Amniotic stem cell (primary cell): ENCODE measurements around the gene SLC27A1.

Experiments
- DNase-seq: peaks from one replicate; lab custom pipeline; 2025; lab: John Stamatoyannopoulos, UW

SLC27A1 gene

DNA sequence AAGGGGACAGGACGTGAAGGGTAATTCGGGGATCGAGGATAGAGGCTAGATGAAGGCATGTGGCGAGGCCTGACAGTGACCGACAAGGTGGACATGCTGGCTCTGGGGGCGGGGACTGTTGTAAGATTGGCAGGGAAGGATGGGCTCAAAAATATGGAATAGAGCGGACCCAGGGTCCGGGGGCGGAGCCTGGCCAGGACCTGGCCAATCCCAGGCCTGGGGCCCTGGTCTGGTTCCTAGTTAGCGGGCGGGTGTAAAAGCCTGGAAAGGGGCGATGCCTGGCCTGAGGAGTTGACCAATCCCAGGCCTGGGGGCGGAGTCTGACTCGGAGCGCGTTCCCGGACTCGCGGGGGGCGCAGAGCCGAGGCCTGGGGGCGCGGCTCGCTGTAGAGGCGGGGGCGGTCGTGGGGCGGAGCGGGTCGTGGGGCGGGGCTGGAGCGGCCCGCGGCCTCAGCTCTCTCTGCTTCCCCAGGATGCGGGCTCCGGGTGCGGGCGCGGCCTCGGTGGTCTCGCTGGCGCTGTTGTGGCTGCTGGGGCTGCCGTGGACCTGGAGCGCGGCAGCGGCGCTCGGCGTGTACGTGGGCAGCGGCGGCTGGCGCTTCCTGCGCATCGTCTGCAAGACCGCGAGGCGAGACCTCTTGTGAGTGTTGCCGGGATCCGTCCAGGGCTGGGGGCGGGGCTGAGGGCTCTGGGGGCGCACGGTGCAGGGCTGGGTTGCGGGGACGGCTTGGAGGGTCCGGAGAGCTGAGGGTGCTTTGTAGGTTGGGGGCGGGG, at the start of gene SLC27A1:
SLC27A1 (plus strand) TSS at position 457 of the 774 bp plus-strand sequence; CDS start at position 474, 17 bp downstream.
- peak; percentile 98 for DNase-seq

DNA sequence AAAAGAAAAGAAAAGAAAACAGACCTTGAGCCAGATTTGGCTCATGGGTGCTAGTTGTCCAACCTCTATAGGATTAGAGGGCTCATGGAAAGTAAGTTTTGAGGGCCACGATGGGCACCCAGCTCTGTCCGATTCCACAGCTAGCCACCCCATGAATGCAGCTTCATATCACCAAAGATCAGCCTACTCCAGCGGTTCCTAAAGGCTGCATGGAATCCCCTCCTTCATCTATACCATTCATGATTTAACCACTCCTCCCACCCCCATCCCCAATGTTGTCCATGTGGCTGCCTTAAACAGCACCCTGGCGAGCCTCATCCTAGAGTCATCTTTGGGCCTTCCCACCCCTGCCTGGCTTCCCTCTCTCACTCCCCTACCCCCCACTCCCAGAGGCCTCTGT, 48.4 kb upstream of the SLC27A1 start:
- DNase-seq: no peak

- no peak for DNase-seq
These were observed 46.7 kb upstream of the SLC27A1 start for GRCh38 chr19:17423429-17424208.

- DNase-seq: no peak
These were observed 45.5 kb upstream of the SLC27A1 start for GRCh38 chr19:17424743-17425365.

GRCh38 chr19:17429641-17430113, 40.6 kb upstream of the SLC27A1 start:
- no peak for DNase-seq

GRCh38 chr19:17431417-17431816, 38.9 kb upstream of the SLC27A1 start:
- no peak for DNase-seq

DNA sequence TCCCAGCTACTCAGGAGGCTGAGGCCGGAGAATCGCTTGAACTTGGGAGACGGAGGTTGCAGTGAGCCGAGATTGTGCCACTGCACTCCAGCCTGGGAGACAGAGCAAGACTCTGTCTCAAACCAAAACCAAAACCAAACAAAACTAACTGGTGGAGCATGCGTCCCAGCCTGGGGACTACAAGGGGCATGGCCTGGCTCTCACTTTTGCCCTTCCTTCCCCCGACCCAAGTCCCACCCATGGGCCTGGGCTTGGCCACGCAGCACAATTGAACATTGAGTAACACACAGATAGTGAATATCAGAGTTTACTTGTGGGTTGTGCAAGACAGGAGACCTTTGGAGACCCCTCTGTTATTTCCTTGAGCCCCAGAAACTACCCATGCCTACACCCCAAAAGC, 35.1 kb upstream of the SLC27A1 start:
- DNase-seq: no peak

- DNase-seq: no peak
These were observed 34.0 kb upstream of the SLC27A1 start for GRCh38 chr19:17436094-17436873.

- no peak for DNase-seq
These were observed 33.5 kb upstream of the SLC27A1 start for GRCh38 chr19:17436874-17437267.

GRCh38 chr19:17441241-17442021, 28.9 kb upstream of the SLC27A1 start:
- no peak for DNase-seq

DNA sequence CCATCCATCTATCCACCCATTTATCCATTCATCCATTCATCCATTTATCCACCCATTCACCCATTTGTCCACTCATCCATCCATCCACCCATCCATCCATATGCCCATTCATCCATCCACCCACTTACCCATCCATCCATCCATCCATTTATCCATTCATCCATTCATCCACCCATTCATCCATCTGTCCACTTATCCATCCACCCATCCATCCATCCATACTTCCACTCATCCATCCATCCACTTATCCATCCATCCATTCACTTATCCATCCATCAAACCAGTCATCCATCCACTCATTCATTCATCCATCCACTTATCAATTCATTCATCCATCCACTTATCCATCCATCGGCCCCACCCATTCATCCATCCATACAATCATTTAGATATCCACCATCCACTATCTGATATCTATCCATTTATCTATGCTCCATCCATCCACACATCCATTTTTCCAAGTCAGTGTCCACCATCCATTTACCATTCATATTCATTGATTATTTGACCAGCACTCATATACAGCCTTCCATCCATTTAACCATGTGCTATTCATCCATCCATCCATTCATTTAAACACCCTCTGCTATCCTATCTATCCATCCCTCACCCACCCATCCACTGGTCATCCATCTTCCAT, 24.7 kb upstream of the SLC27A1 start:
- no peak for DNase-seq

GRCh38 chr19:17447704-17448130, 22.6 kb upstream of the SLC27A1 start:
- no peak for DNase-seq

DNA sequence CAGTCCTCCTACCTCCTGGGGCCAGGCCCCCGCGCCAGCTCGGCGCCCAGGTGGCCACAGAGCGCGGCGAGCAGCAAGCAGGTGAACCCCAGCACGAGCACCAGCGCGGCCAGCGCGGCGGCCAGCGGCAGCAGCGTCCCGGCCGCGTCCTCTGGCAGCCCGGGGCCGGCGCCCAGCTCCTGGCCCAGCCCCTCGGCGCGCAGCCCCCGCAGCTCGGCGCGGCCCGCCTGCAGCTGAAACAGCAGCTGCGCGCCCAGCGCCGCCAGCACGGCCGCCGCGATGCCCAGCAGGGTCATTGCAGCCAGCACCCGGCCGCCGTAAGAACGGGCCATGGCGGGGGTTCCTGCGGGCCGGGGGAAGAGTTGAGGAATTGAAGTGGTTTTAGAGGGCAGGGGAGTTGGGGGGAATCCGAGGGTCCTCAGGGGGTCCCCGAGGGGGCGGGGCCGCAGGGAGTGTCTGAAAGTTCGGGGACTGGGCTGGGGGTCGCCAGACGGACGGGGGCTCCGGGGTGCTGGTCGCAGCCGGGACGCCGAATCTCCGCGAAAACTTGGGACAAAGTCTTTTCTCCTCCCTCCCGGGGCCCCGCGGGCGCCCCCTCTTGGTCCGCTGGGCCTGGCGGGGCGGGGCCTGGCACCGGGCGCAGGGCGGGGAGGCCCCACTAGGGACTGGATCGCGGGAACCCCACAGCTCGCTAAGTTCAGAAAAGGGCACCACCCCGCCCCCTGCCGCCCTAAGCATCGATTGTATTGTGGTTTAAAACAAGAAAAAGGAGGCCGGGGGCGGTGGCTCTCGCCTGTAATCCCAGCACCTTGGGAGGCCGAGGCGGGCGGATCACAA, 22.0 kb upstream of the SLC27A1 start, which contains the start of gene TMEM221:
TMEM221 (minus strand) TSS at position 538 of the 837 bp plus-strand sequence; CDS start at position 332, 206 bp downstream.
- DNase-seq: no peak

- no peak for DNase-seq
These were observed 19.9 kb upstream of the SLC27A1 start for GRCh38 chr19:17450264-17451075.

GRCh38 chr19:17451820-17452219, 18.5 kb upstream of the SLC27A1 start:
- DNase-seq: no peak

DNA sequence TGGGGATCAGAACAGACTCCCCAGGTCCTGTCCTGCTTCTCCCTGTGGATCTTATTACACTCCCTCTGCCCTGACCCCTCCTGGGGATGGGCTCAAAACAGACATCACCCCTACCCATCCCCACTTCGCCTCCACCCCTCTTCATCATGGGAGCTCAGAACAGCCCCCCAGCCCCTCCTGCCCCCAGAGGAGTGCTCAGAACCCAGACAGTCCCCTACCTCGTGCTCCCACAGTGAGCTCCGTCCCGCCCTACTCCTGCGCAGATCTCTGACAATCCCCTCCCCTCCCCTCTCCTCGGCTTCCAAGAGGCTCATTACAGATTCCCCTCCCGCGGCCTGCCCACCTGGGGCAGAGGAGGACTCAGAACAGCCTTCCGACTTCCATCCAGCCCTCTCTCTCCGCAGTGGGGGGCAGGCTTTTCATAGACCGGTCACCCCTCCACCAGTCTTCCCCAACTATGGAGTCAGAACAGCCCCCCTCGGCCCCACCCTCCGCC, 15.7 kb upstream of the SLC27A1 start:
- no peak for DNase-seq

DNA sequence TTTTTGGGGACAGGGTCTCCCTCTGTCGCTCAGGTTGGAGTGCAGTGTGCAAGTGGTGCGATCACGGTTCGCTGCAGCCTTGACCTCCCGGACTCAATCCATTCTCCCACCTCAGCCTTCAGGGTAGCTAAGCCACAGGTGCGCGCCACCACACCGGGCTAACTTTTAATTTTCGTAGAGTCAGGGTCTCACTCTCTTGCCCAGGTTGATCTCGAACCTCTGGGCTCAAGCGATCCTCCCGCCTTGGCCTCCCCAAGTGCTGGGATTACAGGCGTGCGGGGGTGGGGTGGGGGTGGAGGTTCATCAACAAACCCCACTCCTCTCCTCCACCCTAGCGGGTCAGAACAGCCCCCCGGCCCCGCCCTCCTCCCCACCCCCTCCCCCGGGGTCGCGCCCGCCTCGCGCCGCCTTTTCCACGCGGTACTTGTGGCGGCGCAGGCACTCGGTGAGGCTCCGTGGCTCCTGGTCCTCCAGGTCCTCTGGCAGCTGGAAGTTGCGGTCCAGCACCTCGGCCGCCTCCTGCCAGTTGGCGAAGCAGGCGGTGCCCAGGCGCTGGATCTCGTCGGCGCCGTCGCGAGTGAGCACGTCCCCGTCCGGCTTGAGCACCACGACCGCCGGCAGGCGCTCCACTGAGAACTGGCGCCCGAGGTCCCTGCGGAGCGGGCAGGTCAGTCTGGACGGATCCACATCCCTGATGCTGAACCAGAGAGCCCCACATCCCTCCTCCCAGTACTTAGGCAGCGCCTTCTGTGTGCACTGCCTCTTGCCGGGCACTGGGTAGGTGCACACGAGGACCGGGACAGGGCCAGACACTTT, 14.8 kb upstream of the SLC27A1 start:
- no peak for DNase-seq

GRCh38 chr19:17456127-17456526, 14.2 kb upstream of the SLC27A1 start:
- DNase-seq: no peak
